B cell (primary cell): ENCODE measurements around the gene DCAF7. TPM values are rescaled to one million over a fixed set of nuclear protein-coding genes. Genes with fewer than 3 reads are reported as not detected.
A peak's percentile ranks its signal among the peaks of the same experiment; 100 is the strongest.

Experiments
- ATAC-seq: fragments of 200-7000 bp; cut with Tn5 transposase; one replicate; pipeline ENCODE4 v1.10.0; 2021; ENCODE audit warnings: low read depth, mild to moderate bottlenecking, moderate number of reproducible peaks, moderate library complexity
- CTCF ChIA-PET: fragments of 350-600 bp; sonication (Branson Sonifier 250); formaldehyde crosslinking; loops from one replicate; lab custom pipeline; 2021; ENCODE audit warnings: antibody characterized with exemption, inconsistent platforms; lab: Charles Lee
- POLR2A ChIA-PET: fragments of 350-600 bp; sonication (Branson Sonifier 250); formaldehyde crosslinking; loops from one replicate; lab custom pipeline; 2021; ENCODE audit warnings: antibody characterized with exemption; lab: Charles Lee
- DNase-seq: peaks from one replicate; pipeline ENCODE4 v3.0.0; 2013
- H2AFZ ChIP-seq: 2 replicates; pipeline ENCODE4 v1.6.1; 2012; ENCODE audit warnings: mild to moderate bottlenecking, low read depth, low read length; ENCODE audit not compliant: insufficient read depth, poor library complexity, severe bottlenecking
- H3K27ac ChIP-seq, 2 donors: 1 replicate in 1 of 2; 2 replicates in 1 of 2; pipeline ENCODE4 v1.5.1; 2012 to 2013; ENCODE audit warnings: low read length in 2 of 2, mild to moderate bottlenecking in 2 of 2, moderate library complexity in 1 of 2
- H3K27me3 ChIP-seq, 4 experiments: fragments of 200-600 bp in 1 of 4; sonication (generic) in 1 of 4; replicated peaks in 1 of 4; 1 replicate in 2 of 4; 2 replicates in 2 of 4; pipeline versions ENCODE4 v1.6.1 to v1.7.0; 2013 to 2016; ENCODE audit warnings: low read length in 3 of 4, mild to moderate bottlenecking in 2 of 4, mixed read lengths in 1 of 4, moderate library complexity in 1 of 4; ENCODE audit not compliant: insufficient read depth in 4 of 4, control insufficient read depth in 3 of 4; ENCODE audit errors: control extremely low read depth in 1 of 4
- H3K36me3 ChIP-seq, 2 experiments: replicated peaks in 1 of 2; 1 replicate in 1 of 2; 2 replicates in 1 of 2; pipeline versions ENCODE4 v1.6.1 to v1.7.1; 2013; ENCODE audit warnings: low read length in 1 of 2; ENCODE audit not compliant: insufficient read depth in 2 of 2, control insufficient read depth in 1 of 2; ENCODE audit errors: control extremely low read depth in 1 of 2, extremely low read depth in 1 of 2
- H3K4me1 ChIP-seq, 2 donors: fragments of 200-600 bp in 1 of 2; sonication (generic) in 1 of 2; 1 replicate in 1 of 2; 2 replicates in 1 of 2; pipeline versions ENCODE4 v1.5.1 to v1.6.1; 2013 to 2017; ENCODE audit warnings: low read length in 2 of 2; ENCODE audit not compliant: control insufficient read depth in 2 of 2, insufficient read depth in 2 of 2
- H3K4me2 ChIP-seq: replicated peaks from 2 replicates; pipeline ENCODE3; 2012; ENCODE audit warnings: mild to moderate bottlenecking, low read depth, low read length; ENCODE audit not compliant: poor library complexity, severe bottlenecking
- H3K4me3 ChIP-seq, 5 experiments: fragments of 200-600 bp in 1 of 5; sonication (generic) in 1 of 5; 1 replicate in 3 of 5; 2 replicates in 2 of 5; pipeline versions ENCODE4 v1.5.1 to v1.7.0; 2011 to 2016; ENCODE audit warnings: low read length in 4 of 5, mild to moderate bottlenecking in 4 of 5, low read depth in 2 of 5, control low read depth in 1 of 5, moderate library complexity in 1 of 5; ENCODE audit not compliant: insufficient read depth in 1 of 5; ENCODE audit errors: control extremely low read depth in 1 of 5, extremely low read depth in 1 of 5
- H3K79me2 ChIP-seq: fragments of 200-600 bp; sonication (generic); one replicate; pipeline ENCODE4 v1.6.0; 2016; ENCODE audit warnings: low read length; ENCODE audit not compliant: control insufficient read depth, insufficient read depth
- H3K9ac ChIP-seq: fragments of 200-600 bp; sonication (generic); 2 replicates; pipeline ENCODE4 v1.6.1; 2017; ENCODE audit warnings: mild to moderate bottlenecking, low read length, moderate library complexity
- H3K9me3 ChIP-seq, 3 donors: one replicate each; pipeline versions ENCODE4 v1.6.1 to v1.7.1; 2013; ENCODE audit warnings: low read length in 2 of 3; ENCODE audit not compliant: control insufficient read depth in 2 of 3, insufficient read depth in 1 of 3; ENCODE audit errors: control extremely low read depth in 1 of 3
- H4K20me1 ChIP-seq: 2 replicates; pipeline ENCODE4 v1.6.0; 2012; ENCODE audit warnings: mild to moderate bottlenecking, low read length; ENCODE audit not compliant: insufficient read depth, control insufficient read depth, poor library complexity, severe bottlenecking
- H3K27ac Mint-ChIP-seq: one replicate; pipeline ENCODE4 v1.8.0; 2021; ENCODE audit warnings: mixed read lengths
- H3K27me3 Mint-ChIP-seq: one replicate; pipeline ENCODE4 v1.8.0; 2021; ENCODE audit warnings: mixed read lengths
- H3K4me1 Mint-ChIP-seq: one replicate; pipeline ENCODE4 v1.8.0; 2021; ENCODE audit warnings: mixed read lengths
- H3K4me3 Mint-ChIP-seq: one replicate; pipeline ENCODE4 v1.8.0; 2021; ENCODE audit warnings: mixed read lengths
- H3K9me3 Mint-ChIP-seq: one replicate; pipeline ENCODE4 v1.8.0; 2022; ENCODE audit warnings: mixed read lengths; ENCODE audit not compliant: insufficient read depth
- EZH2 ChIP-seq: IDR thresholded peaks from 2 replicates; pipeline ENCODE4 v1.6.1; 2012; ENCODE audit warnings: borderline replicate concordance, low read depth, mild to moderate bottlenecking, moderate library complexity, low read length; ENCODE audit not compliant: insufficient read depth, poor library complexity, severe bottlenecking
- WGBS: methylation state at CpG from one replicate; pipeline ENCODE4 v1.1.5; 2013; ENCODE audit warnings: missing lambda C conversion rate; ENCODE audit not compliant: insufficient coverage; 5-methylcytosine and 5-hydroxymethylcytosine counted together
- intact Hi-C: fragments of 100-400 bp; cut with micrococcal nuclease; formaldehyde crosslinking; loops from one replicate; pipeline ENCODE4 v1.10.0; 2022
- polyA plus RNA-seq: library from polyadenylated mRNA; depleted of rRNA; stranded (reverse); fragments of >200 nt; gene quantifications from 2 replicates; pipeline ENCODE4 v1.2.3, GENCODE V29; 2012
- total RNA-seq, 2 donors: library from RNA; stranded (reverse); fragments of 120-200 nt in 1 of 2; gene quantifications; 1 replicate in 1 of 2; 2 replicates in 1 of 2; pipeline versions ENCODE4 v1.2.3 to v1.2.4, GENCODE V29; 2013 to 2022
- TF ChIP-seq, protein P1 (sequence below): fragments of 200-600 bp; IDR thresholded peaks from one replicate; pipeline ENCODE4 v1.8.0; 2022; ENCODE audit warnings: antibody characterized with exemption, mild to moderate bottlenecking

Gene DCAF7
- total and polyA plus RNA-seq, 2 donors (not counting 1 experiment from before 2014, with no cell fraction given), result 55.1 to 84.7 TPM

DNA sequence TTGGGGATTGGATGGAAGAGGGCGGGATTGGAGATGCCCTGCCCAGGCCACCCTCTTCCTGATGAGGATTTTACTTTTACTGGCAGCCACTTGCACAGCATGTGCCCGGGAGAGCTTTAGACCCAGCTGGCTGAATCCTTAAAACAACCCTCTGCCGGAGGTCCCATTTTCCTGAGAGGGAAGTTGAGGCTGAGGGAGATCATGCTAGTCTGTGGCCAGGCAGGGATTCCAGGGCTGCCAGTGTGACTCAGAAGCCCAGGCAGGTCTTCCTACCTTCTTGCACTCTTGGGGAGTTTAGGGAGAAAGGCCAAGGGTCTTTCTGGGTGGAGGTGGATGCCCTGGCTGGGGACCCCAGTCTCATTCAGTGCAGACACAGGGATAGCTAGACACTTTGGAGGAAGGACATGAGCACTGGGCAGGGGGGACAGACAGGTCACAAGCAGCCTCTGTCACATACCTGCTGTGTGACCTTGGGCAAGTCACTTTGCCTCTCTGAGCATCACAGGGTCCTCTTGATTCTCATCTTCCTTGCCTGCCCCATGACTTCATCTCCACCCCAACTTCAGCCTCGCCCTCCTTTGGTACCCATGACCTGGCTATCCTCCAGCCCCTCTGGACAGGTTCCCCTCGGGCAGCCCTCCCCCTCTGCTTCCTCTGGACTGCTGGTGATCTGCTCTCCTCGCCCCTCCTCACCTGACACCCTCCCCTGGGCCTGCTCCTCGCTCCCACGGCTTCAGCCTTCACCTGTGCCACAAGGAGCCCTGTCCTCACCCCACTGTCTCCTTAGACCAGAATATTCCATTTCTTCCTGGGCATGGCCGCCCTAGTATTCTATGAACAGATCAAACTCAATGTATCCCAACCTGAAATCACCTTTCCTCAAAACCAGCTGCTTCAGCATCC lies 11.3 kb upstream of the DCAF7 start:
- H2AFZ ChIP-seq, result peak overlapping the region; percentile 46
- Mint-ChIP-seq H3K9me3 (no peaks in the 10 kb centered on the region), H3K4me1 (peaks cover 5% of the 10 kb centered on the region), H3K27ac (no peak overlapping the region), H3K4me3 (peak overlapping the region; percentile 53), H3K27me3 (peaks cover 39% of the 10 kb centered on the region)
- peaks cover 12% of the 10 kb centered on the region in 2 donors for H3K4me1 ChIP-seq
- no peaks in the 10 kb centered on the region for H4K20me1 ChIP-seq
- no peak overlapping the region for H3K9ac ChIP-seq
- DNase-seq (no peak), ATAC-seq (no peak)
- peaks cover 8% of the 10 kb centered on the region for H3K79me2 ChIP-seq
- ChIA-PET CTCF (no interaction called here), POLR2A (no interaction called here)
- no peaks in the 10 kb centered on the region for H3K36me3 ChIP-seq
- peak overlapping the region; percentile 60 for H3K4me2 ChIP-seq
- no peaks in the 10 kb centered on the region for H3K9me3 ChIP-seq
- intact Hi-C loops, result no loop called here
- 78% methylated on average over 8 of the region's 9 CpGs for WGBS
- H3K27ac ChIP-seq, result no peak overlapping the region
- no peak for TF ChIP-seq EZH2
- TF ChIP-seq, protein P1, sequence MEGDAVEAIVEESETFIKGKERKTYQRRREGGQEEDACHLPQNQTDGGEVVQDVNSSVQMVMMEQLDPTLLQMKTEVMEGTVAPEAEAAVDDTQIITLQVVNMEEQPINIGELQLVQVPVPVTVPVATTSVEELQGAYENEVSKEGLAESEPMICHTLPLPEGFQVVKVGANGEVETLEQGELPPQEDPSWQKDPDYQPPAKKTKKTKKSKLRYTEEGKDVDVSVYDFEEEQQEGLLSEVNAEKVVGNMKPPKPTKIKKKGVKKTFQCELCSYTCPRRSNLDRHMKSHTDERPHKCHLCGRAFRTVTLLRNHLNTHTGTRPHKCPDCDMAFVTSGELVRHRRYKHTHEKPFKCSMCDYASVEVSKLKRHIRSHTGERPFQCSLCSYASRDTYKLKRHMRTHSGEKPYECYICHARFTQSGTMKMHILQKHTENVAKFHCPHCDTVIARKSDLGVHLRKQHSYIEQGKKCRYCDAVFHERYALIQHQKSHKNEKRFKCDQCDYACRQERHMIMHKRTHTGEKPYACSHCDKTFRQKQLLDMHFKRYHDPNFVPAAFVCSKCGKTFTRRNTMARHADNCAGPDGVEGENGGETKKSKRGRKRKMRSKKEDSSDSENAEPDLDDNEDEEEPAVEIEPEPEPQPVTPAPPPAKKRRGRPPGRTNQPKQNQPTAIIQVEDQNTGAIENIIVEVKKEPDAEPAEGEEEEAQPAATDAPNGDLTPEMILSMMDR, result no peak
- no peak overlapping the region for H3K4me3 ChIP-seq
- peaks cover 0 to 30% (median 18%) of the 10 kb centered on the region in 4 experiments for H3K27me3 ChIP-seq

DNA sequence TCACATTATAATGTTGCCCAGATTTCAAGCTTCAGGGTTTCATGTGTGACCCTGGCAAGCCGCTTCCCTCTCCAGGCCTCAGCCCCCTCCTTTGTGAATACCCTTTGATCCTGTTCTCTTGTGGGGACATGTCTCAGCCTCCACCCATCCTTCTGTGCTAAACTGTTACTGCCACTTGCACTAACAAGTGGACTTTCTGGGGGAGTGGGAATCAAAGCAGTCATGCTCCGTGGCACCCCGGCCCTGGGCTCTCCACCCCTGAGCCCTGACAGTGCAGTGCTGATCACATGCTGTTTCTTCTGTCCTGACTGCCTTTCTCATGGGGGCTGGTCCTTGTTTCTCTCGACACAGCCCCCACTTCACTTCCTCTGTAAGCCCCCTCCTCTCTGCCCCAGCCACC lies 9.7 kb upstream of the DCAF7 start:
- CTCF ChIA-PET, result no interaction called here
- H3K4me3 ChIP-seq, result no peak overlapping the region
- peaks cover 35% of the 10 kb centered on the region for H3K27me3 Mint-ChIP-seq
- peaks cover 22% of the 10 kb centered on the region for H3K79me2 ChIP-seq
- no peak for TF ChIP-seq EZH2
- intact Hi-C loops, result no loop called here
- no peaks in the 10 kb centered on the region for H4K20me1 ChIP-seq
- peaks cover 12% of the 10 kb centered on the region in 2 donors for H3K4me1 ChIP-seq
- ATAC-seq (no peak), DNase-seq (no peak)
- no peaks in the 10 kb centered on the region for H3K36me3 ChIP-seq
- POLR2A ChIA-PET, result no interaction called here
- H2AFZ ChIP-seq, result no peak overlapping the region
- no peak overlapping the region for H3K27ac ChIP-seq
- no peak overlapping the region for H3K4me3 Mint-ChIP-seq
- no peaks in the 10 kb centered on the region for H3K9me3 Mint-ChIP-seq
- H3K4me2 ChIP-seq, result no peak overlapping the region
- no peak overlapping the region for H3K9ac ChIP-seq
- H3K4me1 Mint-ChIP-seq, result peaks cover 5% of the 10 kb centered on the region
- 62% methylated on average over 4 of the region's 4 CpGs for WGBS
- H3K9me3 ChIP-seq, result no peaks in the 10 kb centered on the region
- H3K27me3 ChIP-seq, result peaks cover 0 to 30% (median 18%) of the 10 kb centered on the region in 4 experiments
- no peak overlapping the region for H3K27ac Mint-ChIP-seq
